VCaP (cell line): ENCODE results near the gene PTTG1IP.
A peak's percentile ranks its signal among the peaks of the same experiment; 100 is the strongest.

Experiments
- H3K27ac ChIP-seq: fragments of 450-650 bp; 2 replicates; pipeline ENCODE4 v1.5.1; 2017
- CTCF ChIP-seq: fragments of 450-650 bp; conservative IDR thresholded peaks from 2 replicates; pipeline ENCODE4 v1.5.1; 2017; ENCODE audit warnings: mild to moderate bottlenecking, moderate library complexity

Gene PTTG1IP

GRCh38 chr21:44874240-44874496 lies 678 bp upstream of the PTTG1IP start:
- no peak for TF ChIP-seq CTCF
- peak overlapping the region; percentile 91 for H3K27ac ChIP-seq

GRCh38 chr21:44872649-44873355 lies 688 bp downstream of the PTTG1IP start:
- peak; percentile 7; the same call in 1 of the 2 replicates for TF ChIP-seq CTCF
- H3K27ac ChIP-seq: peak overlapping the region; percentile 91

GRCh38 chr21:44872323-44872648 lies 1.2 kb downstream of the PTTG1IP start:
- peak overlapping the region; percentile 91 for H3K27ac ChIP-seq

GRCh38 chr21:44871576-44872269 lies 1.8 kb downstream of the PTTG1IP start:
- TF ChIP-seq CTCF: no peak
- peak overlapping the region; percentile 91 for H3K27ac ChIP-seq

More at GRCh38 chr21:44872323-44872648, 1.2 kb downstream of the PTTG1IP start:
- peak; percentile 56 for TF ChIP-seq CTCF

GRCh38 chr21:44870748-44871495 lies 2.6 kb downstream of the PTTG1IP start:
- peak overlapping the region; percentile 91 for H3K27ac ChIP-seq
- TF ChIP-seq CTCF: no peak

- H3K27ac ChIP-seq: peak overlapping the region; percentile 91
- no peak for TF ChIP-seq CTCF
These were observed 3.4 kb downstream of the PTTG1IP start for GRCh38 chr21:44869781-44870747.
